Measurements from ENCODE around the gene CD74. TPM values are rescaled to one million over a fixed set of nuclear protein-coding genes. Genes with fewer than 3 reads are reported as not detected.

Gene CD74
- total RNA-seq, 1 donor from 2014 or later: 341 TPM

DNA sequence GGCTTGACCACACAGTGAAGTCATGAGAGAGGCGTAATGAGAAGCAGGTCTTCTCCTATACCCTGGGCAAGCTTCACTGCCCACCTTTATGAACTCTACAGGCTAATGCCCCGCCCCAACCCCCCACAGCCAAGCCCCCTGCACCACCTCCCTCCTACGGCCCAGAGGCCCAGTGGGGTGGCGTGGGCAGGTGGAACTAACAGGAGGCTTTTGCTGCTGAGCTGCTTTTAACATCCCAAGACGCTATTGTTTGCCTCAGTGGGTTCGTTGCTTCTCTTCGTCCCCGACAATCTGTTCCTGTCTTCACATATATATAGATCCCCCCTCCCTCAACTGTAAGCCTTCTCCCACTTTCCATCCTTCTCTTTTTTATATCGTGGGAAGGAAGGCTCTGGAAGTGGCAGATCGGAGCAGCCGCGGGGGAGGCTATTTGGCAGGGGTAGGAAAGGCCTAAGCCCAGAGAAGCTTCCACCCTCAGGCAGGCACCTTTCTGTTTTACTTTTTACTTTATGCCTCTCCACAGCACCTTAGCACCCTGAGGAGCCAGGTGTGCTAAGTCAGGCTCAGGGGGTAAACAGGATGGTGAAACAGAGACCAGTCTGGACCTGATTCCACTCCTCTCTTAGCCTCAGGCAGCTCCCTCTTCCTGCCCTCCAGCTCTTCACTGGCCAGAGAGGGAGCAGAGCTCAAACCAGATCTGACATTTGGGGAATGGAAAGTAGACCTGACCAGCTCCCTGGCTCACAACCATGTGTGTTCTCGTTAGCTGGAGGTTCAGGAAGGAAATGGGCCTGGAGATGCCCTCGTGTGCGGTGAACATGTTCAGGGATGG lies 26.5 kb downstream of the CD74 start:
- intact Hi-C loops (cut with micrococcal nuclease): no loop called here
- DNase-seq (no peak), ATAC-seq (no peak)

- DNase-seq (no peak), ATAC-seq (no peak)
- intact Hi-C loops (cut with micrococcal nuclease): no loop called here
Measured at GRCh38 chr5:150384701-150385100, 28.0 kb downstream of the CD74 start.

DNA sequence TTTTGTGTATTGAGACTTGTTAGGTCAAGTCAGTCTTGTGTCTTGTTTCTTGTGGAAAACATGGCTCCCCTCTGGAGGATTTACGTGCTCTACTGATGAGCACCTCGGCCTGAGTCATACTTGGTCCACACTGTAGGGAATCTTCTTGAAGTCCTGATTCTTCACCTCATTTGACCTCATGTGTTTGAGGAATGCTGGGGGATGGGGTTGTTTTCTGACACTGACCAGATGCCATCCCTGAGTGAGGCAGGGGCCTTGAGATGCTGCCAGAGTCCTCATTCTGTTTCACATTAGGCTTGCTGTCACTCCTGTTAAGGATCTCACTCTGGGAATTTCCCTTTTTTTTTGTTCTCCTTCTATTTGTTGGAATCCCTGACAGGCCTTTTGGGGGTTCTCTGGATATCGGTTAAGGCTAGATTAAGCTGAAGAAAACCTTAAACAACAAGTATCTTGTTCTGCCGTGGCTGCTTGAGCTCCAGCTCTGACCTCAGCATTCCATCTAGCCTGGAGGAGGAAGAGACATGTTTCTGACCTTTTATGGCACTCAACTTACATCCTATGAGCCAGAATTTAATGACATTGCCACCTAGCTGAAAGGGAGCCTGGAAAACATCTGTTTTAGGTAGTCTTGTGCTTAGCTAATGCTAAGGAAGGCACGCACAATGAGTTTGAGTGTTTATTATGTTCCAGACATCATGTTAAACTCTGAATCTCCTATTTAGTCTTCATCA lies 34.6 kb downstream of the CD74 start:
- no peak for DNase-seq
- no peak for ATAC-seq
- intact Hi-C loops (cut with micrococcal nuclease): no loop called here

- DNase-seq (no peak), ATAC-seq (no peak)
- intact Hi-C loops (cut with micrococcal nuclease): no loop called here
Measured at GRCh38 chr5:150376799-150377771, 35.6 kb downstream of the CD74 start.

DNA sequence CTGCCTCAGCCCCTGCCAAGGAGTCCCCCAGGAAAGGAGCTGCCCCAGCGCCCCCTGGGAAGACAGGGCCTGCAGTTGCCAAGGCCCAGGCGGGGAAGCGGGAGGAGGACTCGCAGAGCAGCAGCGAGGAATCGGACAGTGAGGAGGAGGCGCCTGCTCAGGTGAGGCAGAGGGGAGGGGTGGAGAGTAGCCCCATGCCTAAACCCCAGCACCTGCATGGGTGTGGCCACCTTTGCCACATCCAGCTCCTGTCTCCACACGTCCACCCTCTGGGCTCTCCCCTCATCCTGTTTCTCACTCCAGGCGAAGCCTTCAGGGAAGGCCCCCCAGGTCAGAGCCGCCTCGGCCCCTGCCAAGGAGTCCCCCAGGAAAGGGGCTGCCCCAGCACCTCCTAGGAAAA lies 38.1 kb downstream of the CD74 start:
- intact Hi-C loops (cut with micrococcal nuclease): no loop called here
- ATAC-seq (no peak), DNase-seq (no peak)

GRCh38 chr5:150372639-150373038 lies 40.1 kb downstream of the CD74 start:
- DNase-seq (no peak), ATAC-seq (no peak)
- intact Hi-C loops (cut with micrococcal nuclease): no loop called here

DNA sequence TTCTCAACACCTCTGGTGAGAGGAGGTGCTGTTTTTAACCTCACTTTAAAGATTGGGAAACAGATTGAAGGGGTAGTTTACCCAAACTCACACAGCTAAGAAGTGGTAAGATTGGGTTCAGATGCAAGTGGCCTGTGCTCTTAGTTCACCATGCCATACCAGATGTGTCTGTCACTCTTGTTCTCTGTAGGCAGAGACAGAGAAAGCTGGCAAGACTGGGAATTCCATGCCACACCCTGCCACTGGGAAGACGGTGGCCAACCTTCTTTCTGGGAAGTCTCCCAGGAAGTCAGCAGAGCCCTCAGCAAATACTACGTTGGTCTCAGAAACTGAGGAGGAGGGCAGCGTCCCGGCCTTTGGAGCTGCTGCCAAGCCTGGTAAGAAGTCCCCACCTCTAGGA lies 44.2 kb downstream of the CD74 start:
- DNase-seq: no peak
- intact Hi-C loops (cut with micrococcal nuclease): no loop called here
- ATAC-seq: no peak

DNA sequence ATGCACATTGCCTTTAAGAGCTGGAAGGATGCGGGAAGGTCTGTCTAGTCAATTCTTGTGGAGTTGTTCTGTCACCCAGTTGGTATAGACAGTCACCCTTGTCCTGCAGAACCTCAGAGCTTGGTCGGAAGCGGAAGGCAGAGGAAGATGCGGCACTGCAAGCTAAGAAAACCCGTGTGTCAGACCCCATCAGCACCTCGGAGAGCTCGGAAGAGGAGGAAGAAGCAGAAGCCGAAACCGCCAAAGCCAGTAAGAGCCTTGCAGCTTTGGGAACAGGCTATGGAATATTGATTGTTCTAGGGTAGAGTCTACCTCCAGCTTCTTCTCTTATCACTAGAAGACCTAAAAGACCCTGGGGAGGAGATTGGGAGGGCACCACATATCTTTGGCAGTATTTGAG lies 48.7 kb downstream of the CD74 start:
- DNase-seq (no peak), ATAC-seq (no peak)
- intact Hi-C loops (cut with micrococcal nuclease): no loop called here

- intact Hi-C loops (cut with micrococcal nuclease): no loop called here
- ATAC-seq (no peak), DNase-seq (no peak)
Measured at GRCh38 chr5:150363185-150363584, 49.5 kb downstream of the CD74 start.

GRCh38 chr5:150361301-150361700 lies 51.4 kb downstream of the CD74 start:
- ATAC-seq (no peak), DNase-seq (no peak)
- intact Hi-C loops (cut with micrococcal nuclease): no loop called here

- intact Hi-C loops (cut with micrococcal nuclease): no loop called here
Measured at GRCh38 chr5:150358261-150359095, 54.2 kb downstream of the CD74 start.

GRCh38 chr5:150357326-150358260 lies 55.1 kb downstream of the CD74 start, which contains the start of gene TCOF1:
Gene TCOF1 (plus strand): TSS chr5:150357697. CDS start chr5:150357747, 50 bp downstream.
- peak; percentile 99 for DNase-seq
- peak; percentile 99 for ATAC-seq
- intact Hi-C loops (cut with micrococcal nuclease): no loop called here

More at GRCh38 chr5:150358261-150359095, 54.2 kb downstream of the CD74 start:
- DNase-seq: no peak
- ATAC-seq: no peak

- DNase-seq (no peak), ATAC-seq (no peak)
- intact Hi-C loops (cut with micrococcal nuclease): no loop called here
Measured at GRCh38 chr5:150356575-150357294, 56.0 kb downstream of the CD74 start.

GRCh38 chr5:150355791-150356190 lies 56.9 kb downstream of the CD74 start:
- no peak for ATAC-seq
- no peak for DNase-seq
- intact Hi-C loops (cut with micrococcal nuclease): no loop called here

GRCh38 chr5:150353032-150353675 lies 59.6 kb downstream of the CD74 start:
- intact Hi-C loops (cut with micrococcal nuclease): no loop called here
- no peak for DNase-seq
- ATAC-seq: no peak

GRCh38 chr5:150352244-150353031 lies 60.3 kb downstream of the CD74 start:
- intact Hi-C loops (cut with micrococcal nuclease): no loop called here
- no peak for ATAC-seq

More at GRCh38 chr5:150352244-150353031, 60.3 kb downstream of the CD74 start:
- no peak for DNase-seq

Measured in left ventricle myocardium superior (tissue), 1 donor.